Large intestine (tissue), 3 donors: Measurements from ENCODE around the gene ICOS. TPM values are rescaled to one million over a fixed set of nuclear protein-coding genes. Genes with fewer than 3 reads are reported as not detected.

Source experiments
- DNase-seq, 2 donors: peaks; one replicate each; pipeline versions ENCODE4 v3.0.0 to v3.0.0-alpha.2; 2013
- H3K27ac ChIP-seq: one replicate; pipeline ENCODE4 v1.5.1; 2013; ENCODE audit warnings: low read length
- H3K27me3 ChIP-seq: 2 replicates; pipeline ENCODE4 v1.6.1; 2013; ENCODE audit warnings: low read length; ENCODE audit not compliant: control insufficient read depth, insufficient read depth
- H3K36me3 ChIP-seq: 2 replicates; pipeline ENCODE4 v1.6.1; 2013; ENCODE audit warnings: low read length; ENCODE audit not compliant: control insufficient read depth, insufficient read depth
- H3K4me1 ChIP-seq: one replicate; pipeline ENCODE4 v1.6.1; 2013; ENCODE audit warnings: low read length; ENCODE audit not compliant: control insufficient read depth, insufficient read depth
- H3K4me3 ChIP-seq: one replicate; pipeline ENCODE4 v1.5.1; 2013; ENCODE audit warnings: low read length
- H3K9me3 ChIP-seq: one replicate; pipeline ENCODE4 v1.6.1; 2013; ENCODE audit warnings: mild to moderate bottlenecking, low read depth, low read length, moderate library complexity; ENCODE audit not compliant: control insufficient read depth
- WGBS: methylation state at CpG from one replicate; pipeline ENCODE4 v1.1.5; 2013; ENCODE audit warnings: low lambda C conversion rate; ENCODE audit not compliant: insufficient coverage; 5-methylcytosine and 5-hydroxymethylcytosine counted together
- polyA plus RNA-seq: library from polyadenylated mRNA; unstranded; fragments of 120-200 nt; gene quantifications from one replicate; pipeline ENCODE4 v1.2.1, GENCODE V29; 2013

Gene ICOS
- polyA plus RNA-seq, 1 donor = 0.42 TPM

DNA sequence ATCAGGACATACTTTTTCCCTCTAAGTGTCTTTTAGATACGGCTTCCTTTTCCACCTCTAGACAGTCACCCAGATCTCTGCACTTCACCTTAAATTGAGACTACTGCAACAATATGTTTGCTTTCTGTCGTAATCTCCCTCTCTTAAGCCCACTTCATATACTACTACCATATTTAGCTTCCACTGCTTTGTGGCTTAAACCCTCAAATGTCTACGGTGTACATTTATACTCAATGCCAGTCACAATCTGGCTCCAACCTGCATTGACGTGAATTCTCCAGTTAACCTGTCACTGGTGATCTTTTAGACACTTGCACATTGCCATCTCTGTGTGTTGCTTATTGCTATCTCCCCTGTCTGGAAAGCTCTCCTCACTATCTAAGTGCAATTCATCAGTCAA lies 56.4 kb downstream of the ICOS start:
- Histone ChIP-seq H3K4me1 (no peaks in the 10 kb centered on the region), H3K36me3 (no peaks in the 10 kb centered on the region), H3K9me3 (no peaks in the 10 kb centered on the region), H3K4me3 (no peak overlapping the region), H3K27me3 (peaks cover 2% of the 10 kb centered on the region), H3K27ac (no peak overlapping the region)
- WGBS = 61% methylated on average over 2 of the region's 4 CpGs
- no peak for DNase-seq

DNA sequence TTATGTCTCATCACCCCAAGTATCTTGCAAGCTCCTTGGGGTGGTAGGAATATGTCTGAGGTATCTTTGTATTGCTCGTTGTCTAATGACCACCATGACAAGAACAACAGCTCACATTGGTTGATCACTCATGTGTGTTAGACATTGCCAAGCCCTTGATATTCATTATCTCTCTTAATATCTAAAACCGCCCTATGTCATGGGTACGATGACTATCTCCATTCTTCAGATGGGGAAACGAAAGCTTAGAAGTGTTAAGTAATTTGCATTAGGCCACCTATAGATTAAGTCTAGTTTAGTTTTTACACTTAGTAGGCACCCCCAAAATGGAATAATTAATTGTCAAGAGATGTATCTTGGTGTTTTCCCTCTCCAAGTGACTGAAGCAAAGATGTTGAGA lies 57.0 kb downstream of the ICOS start:
- H3K36me3 ChIP-seq = no peaks in the 10 kb centered on the region
- no peak overlapping the region for H3K27ac ChIP-seq
- H3K27me3 ChIP-seq = peaks cover 2% of the 10 kb centered on the region
- no peaks in the 10 kb centered on the region for H3K4me1 ChIP-seq
- DNase-seq = no peak
- WGBS = no CpG with 5 or more reads among the region's 4 CpGs
- H3K9me3 ChIP-seq = no peaks in the 10 kb centered on the region
- no peak overlapping the region for H3K4me3 ChIP-seq

DNA sequence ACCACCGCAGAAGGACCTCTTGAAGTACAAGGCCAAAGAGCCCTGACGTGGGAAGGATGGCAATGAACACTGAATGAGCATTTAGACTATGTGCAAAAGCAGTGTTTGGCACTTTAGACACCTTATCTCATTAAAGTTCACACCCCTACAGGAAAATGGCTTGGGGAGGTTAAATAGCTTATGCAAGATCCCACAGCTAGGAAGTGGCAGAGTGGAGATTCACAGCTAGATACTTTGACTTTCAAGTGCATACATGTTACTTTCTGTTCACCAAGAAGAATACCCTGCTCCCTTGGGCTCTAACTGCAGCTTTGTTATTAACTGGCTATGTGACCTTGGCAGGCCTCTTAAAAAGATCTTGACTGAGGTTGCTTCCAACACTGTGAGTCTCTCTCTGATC lies 58.2 kb downstream of the ICOS start:
- H3K27me3 ChIP-seq = peaks cover 4% of the 10 kb centered on the region
- H3K4me1 ChIP-seq = no peaks in the 10 kb centered on the region
- WGBS = no CpG with 5 or more reads among the region's 2 CpGs
- DNase-seq = no peak
- no peak overlapping the region for H3K4me3 ChIP-seq
- no peaks in the 10 kb centered on the region for H3K36me3 ChIP-seq
- H3K27ac ChIP-seq = no peak overlapping the region
- no peaks in the 10 kb centered on the region for H3K9me3 ChIP-seq

GRCh38 chr2:203996692-203997091 lies 60.1 kb downstream of the ICOS start:
- 89% methylated on average over 3 of the region's 5 CpGs for WGBS
- no peak for DNase-seq

GRCh38 chr2:203997481-203997880 lies 60.9 kb downstream of the ICOS start:
- WGBS = 70% methylated on average over 1 of the region's 1 CpG
- H3K36me3 ChIP-seq = no peaks in the 10 kb centered on the region

More at GRCh38 chr2:203996692-203997091, 60.1 kb downstream of the ICOS start:
- Histone ChIP-seq H3K9me3 (no peaks in the 10 kb centered on the region), H3K27me3 (peaks cover 7% of the 10 kb centered on the region), H3K27ac (no peak overlapping the region), H3K4me1 (no peaks in the 10 kb centered on the region), H3K36me3 (no peaks in the 10 kb centered on the region), H3K4me3 (no peak overlapping the region)

GRCh38 chr2:203997980-203998809 lies 61.6 kb downstream of the ICOS start:
- no CpG with 5 or more reads among the region's 6 CpGs for WGBS
- no peak for DNase-seq
- H3K27me3 ChIP-seq = peaks cover 7% of the 10 kb centered on the region

More at GRCh38 chr2:203997481-203997880, 60.9 kb downstream of the ICOS start:
- Histone ChIP-seq H3K27ac (no peak overlapping the region), H3K9me3 (no peaks in the 10 kb centered on the region), H3K4me1 (no peaks in the 10 kb centered on the region), H3K27me3 (peaks cover 7% of the 10 kb centered on the region), H3K4me3 (no peak overlapping the region)
- DNase-seq = no peak

DNA sequence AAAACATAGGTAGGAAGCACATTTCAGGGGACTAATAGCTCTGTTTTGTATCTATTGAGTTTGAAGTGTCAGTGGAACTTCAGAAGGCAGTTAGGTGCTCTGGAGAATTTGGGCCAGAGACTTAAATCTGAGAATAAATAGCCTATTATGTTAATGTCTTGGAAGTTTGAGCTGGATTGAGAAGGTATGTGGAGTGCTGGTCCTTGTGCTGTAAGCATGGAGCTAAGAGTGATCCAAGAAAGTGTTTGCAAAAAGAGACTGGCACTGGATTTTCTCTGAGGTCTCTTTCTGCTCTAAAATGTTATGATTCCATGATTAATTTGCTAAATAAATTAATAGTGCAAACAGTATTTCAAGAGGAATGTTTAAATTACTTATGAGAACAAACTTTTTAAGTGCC lies 63.3 kb downstream of the ICOS start:
- DNase-seq = no peak
- Histone ChIP-seq H3K36me3 (no peaks in the 10 kb centered on the region), H3K4me3 (no peak overlapping the region), H3K4me1 (no peaks in the 10 kb centered on the region), H3K9me3 (no peaks in the 10 kb centered on the region), H3K27me3 (peaks cover 7% of the 10 kb centered on the region), H3K27ac (no peak overlapping the region)

More at GRCh38 chr2:203997980-203998809, 61.6 kb downstream of the ICOS start:
- H3K27ac ChIP-seq = no peak overlapping the region
- no peaks in the 10 kb centered on the region for H3K36me3 ChIP-seq
- H3K4me1 ChIP-seq = no peaks in the 10 kb centered on the region
- no peaks in the 10 kb centered on the region for H3K9me3 ChIP-seq
- H3K4me3 ChIP-seq = no peak overlapping the region

DNA sequence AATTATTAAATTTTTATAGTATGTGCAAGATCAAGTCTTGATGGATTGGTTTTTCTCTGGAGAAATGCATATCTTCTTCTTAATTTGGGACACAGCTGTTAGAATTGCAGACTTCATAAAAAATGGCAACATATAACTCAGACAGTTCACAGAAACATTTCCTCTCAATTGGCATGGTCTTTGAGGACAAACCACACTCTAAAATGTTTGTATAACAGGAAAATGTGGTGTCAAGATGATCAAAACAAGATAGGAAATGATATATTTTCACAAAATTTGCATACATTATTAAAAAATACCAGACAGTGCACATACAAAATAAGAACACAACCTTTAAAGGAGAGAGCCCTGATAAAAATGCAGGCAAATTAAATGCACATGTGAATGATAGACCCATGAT lies 63.9 kb downstream of the ICOS start:
- H3K36me3 ChIP-seq = no peaks in the 10 kb centered on the region
- no peak overlapping the region for H3K4me3 ChIP-seq
- H3K9me3 ChIP-seq = no peaks in the 10 kb centered on the region
- no peak for DNase-seq
- no peaks in the 10 kb centered on the region for H3K4me1 ChIP-seq
- H3K27ac ChIP-seq = no peak overlapping the region
- peaks cover 7% of the 10 kb centered on the region for H3K27me3 ChIP-seq

- Histone ChIP-seq H3K9me3 (no peaks in the 10 kb centered on the region), H3K36me3 (no peaks in the 10 kb centered on the region), H3K27me3 (peaks cover 5% of the 10 kb centered on the region), H3K27ac (no peak overlapping the region), H3K4me1 (no peaks in the 10 kb centered on the region), H3K4me3 (no peak overlapping the region)
- no peak for DNase-seq
- 74% methylated on average over 3 of the region's 3 CpGs for WGBS
Measured at GRCh38 chr2:204003276-204003990, 66.9 kb downstream of the ICOS start.

GRCh38 chr2:204004912-204005311 lies 68.3 kb downstream of the ICOS start:
- 67% methylated on average over 1 of the region's 1 CpG for WGBS
- H3K9me3 ChIP-seq = no peaks in the 10 kb centered on the region

More at GRCh38 chr2:204004912-204005311, 68.3 kb downstream of the ICOS start:
- H3K27me3 ChIP-seq = peaks cover 3% of the 10 kb centered on the region
- no peak overlapping the region for H3K27ac ChIP-seq
- no peaks in the 10 kb centered on the region for H3K36me3 ChIP-seq
- no peak for DNase-seq
- no peaks in the 10 kb centered on the region for H3K4me1 ChIP-seq
- H3K4me3 ChIP-seq = no peak overlapping the region
